H9 (cell line): Measurements from ENCODE around the gene RHCE. TPM values are rescaled to one million over a fixed set of nuclear protein-coding genes. Genes with fewer than 3 reads are reported as not detected.

Source experiments
- DNase-seq: peaks from one replicate; pipeline ENCODE4 v3.0.0-alpha.2; 2017
- H2AFZ ChIP-seq: one replicate; pipeline ENCODE4 v1.6.1; 2013; ENCODE audit warnings: mild to moderate bottlenecking, low read length, control low read depth, moderate library complexity
- H2AK5ac ChIP-seq: 2 replicates; pipeline ENCODE4 v1.6.1; 2013; ENCODE audit warnings: low read length, control low read depth, mixed read lengths; ENCODE audit not compliant: insufficient read length
- H2BK120ac ChIP-seq: one replicate; pipeline ENCODE4 v1.6.1; 2013; ENCODE audit warnings: low read depth, mild to moderate bottlenecking, low read length, control low read depth, inconsistent platforms; ENCODE audit not compliant: poor library complexity, severe bottlenecking
- H2BK12ac ChIP-seq: 2 replicates; pipeline ENCODE4 v1.6.1; 2013; ENCODE audit warnings: low read length, control low read depth, mixed read lengths, low read depth; ENCODE audit not compliant: insufficient read length
- H2BK15ac ChIP-seq: 2 replicates; pipeline ENCODE4 v1.6.1; 2013; ENCODE audit warnings: low read depth, low read length, control low read depth
- H2BK20ac ChIP-seq: one replicate; pipeline ENCODE4 v1.6.1; 2013; ENCODE audit warnings: low read depth, mild to moderate bottlenecking, low read length, control low read depth, inconsistent platforms; ENCODE audit not compliant: poor library complexity, severe bottlenecking
- H2BK5ac ChIP-seq: 2 replicates; pipeline ENCODE4 v1.6.1; 2013; ENCODE audit warnings: low read length, control low read depth, mixed read lengths; ENCODE audit not compliant: insufficient read length
- H3K14ac ChIP-seq: 2 replicates; pipeline ENCODE4 v1.6.1; 2013; ENCODE audit warnings: low read length, control low read depth; ENCODE audit not compliant: insufficient read depth
- H3K18ac ChIP-seq: 2 replicates; pipeline ENCODE4 v1.6.1; 2013; ENCODE audit warnings: low read depth, mild to moderate bottlenecking, mixed read lengths, low read length, control low read depth; ENCODE audit not compliant: insufficient read length
- H3K23ac ChIP-seq: 2 replicates; pipeline ENCODE4 v1.6.1; 2013; ENCODE audit warnings: low read length, control low read depth, mixed read lengths, low read depth; ENCODE audit not compliant: insufficient read length
- H3K23me2 ChIP-seq: 2 replicates; pipeline ENCODE4 v1.6.1; 2013; ENCODE audit warnings: low read depth, mild to moderate bottlenecking, mixed read lengths, low read length, control low read depth; ENCODE audit not compliant: insufficient read length, poor library complexity, severe bottlenecking
- H3K27ac ChIP-seq: 2 replicates; pipeline ENCODE4 v1.5.1; 2013; ENCODE audit warnings: low read length, control low read depth, mixed read lengths, low read depth; ENCODE audit not compliant: insufficient read length
- H3K27me3 ChIP-seq: 2 replicates; pipeline ENCODE4 v1.6.1; 2013; ENCODE audit warnings: low read length, control low read depth, inconsistent platforms; ENCODE audit not compliant: insufficient read depth
- H3K4ac ChIP-seq: 2 replicates; pipeline ENCODE4 v1.6.1; 2013; ENCODE audit warnings: low read depth, mild to moderate bottlenecking, control low read depth, inconsistent platforms, low read length, moderate library complexity
- H3K4me1 ChIP-seq: 2 replicates; pipeline ENCODE4 v1.6.1; 2013; ENCODE audit warnings: low read length, control low read depth, inconsistent platforms; ENCODE audit not compliant: insufficient read depth
- H3K4me2 ChIP-seq: 2 replicates; pipeline ENCODE4 v1.6.1; 2013; ENCODE audit warnings: low read length, control low read depth, mixed read lengths; ENCODE audit not compliant: insufficient read length, insufficient read depth
- H3K56ac ChIP-seq: 2 replicates; pipeline ENCODE4 v1.6.1; 2013; ENCODE audit warnings: low read depth, mild to moderate bottlenecking, mixed read lengths, low read length, control low read depth; ENCODE audit not compliant: insufficient read length
- H3K79me1 ChIP-seq: 2 replicates; pipeline ENCODE4 v1.6.1; 2013; ENCODE audit warnings: low read depth, mild to moderate bottlenecking, moderate library complexity, low read length, control low read depth, inconsistent platforms; ENCODE audit not compliant: insufficient read depth, poor library complexity, severe bottlenecking
- H3K79me2 ChIP-seq: 2 replicates; pipeline ENCODE4 v1.6.1; 2013; ENCODE audit warnings: low read length, control low read depth, inconsistent platforms; ENCODE audit not compliant: insufficient read depth
- H3K9ac ChIP-seq: 2 replicates; pipeline ENCODE4 v1.6.1; 2013; ENCODE audit warnings: low read length, control low read depth, mixed read lengths; ENCODE audit not compliant: insufficient read length; ENCODE audit errors: extremely low read depth
- H3K9me3 ChIP-seq: one replicate; pipeline ENCODE4 v1.6.1; 2013; ENCODE audit warnings: low read depth, low read length, inconsistent platforms; ENCODE audit not compliant: control insufficient read depth
- H3T11ph ChIP-seq: one replicate; pipeline ENCODE4 v1.6.1; 2013; ENCODE audit warnings: mild to moderate bottlenecking, low read length, control low read depth, inconsistent platforms
- H4K20me1 ChIP-seq: one replicate; pipeline ENCODE4 v1.6.1; 2013; ENCODE audit not compliant: control insufficient read depth, insufficient read length, insufficient read depth
- H4K5ac ChIP-seq: 2 replicates; pipeline ENCODE4 v1.6.1; 2013; ENCODE audit warnings: low read depth, mild to moderate bottlenecking, mixed read lengths, low read length, control low read depth; ENCODE audit not compliant: insufficient read length
- H4K8ac ChIP-seq: replicated peaks from 2 replicates; pipeline ENCODE4 v1.6.1; 2013; ENCODE audit warnings: low read length, control low read depth, mixed read lengths, low read depth; ENCODE audit not compliant: insufficient read length
- H4K91ac ChIP-seq: 2 replicates; pipeline ENCODE4 v1.6.1; 2013; ENCODE audit warnings: low read depth, mild to moderate bottlenecking, moderate library complexity, mixed read lengths, low read length, control low read depth; ENCODE audit not compliant: insufficient read length
- H3K27ac Mint-ChIP-seq, 3 experiments: 2 replicates in 2 of 3; 3 replicates in 1 of 3; pipeline ENCODE4 v1.8.0; 2020 to 2021; ENCODE audit warnings: mixed read lengths in 3 of 3, mild to moderate bottlenecking in 1 of 3, moderate library complexity in 1 of 3
- H3K27me3 Mint-ChIP-seq: 2 replicates; pipeline ENCODE4 v1.8.0; 2021; ENCODE audit warnings: low read depth, mild to moderate bottlenecking, moderate library complexity, mixed read lengths
- H3K36me3 Mint-ChIP-seq, 3 experiments: 2 replicates in 2 of 3; 3 replicates in 1 of 3; pipeline ENCODE4 v1.8.0; 2020 to 2021; ENCODE audit warnings: low read depth in 3 of 3, mixed read lengths in 3 of 3; ENCODE audit not compliant: insufficient read depth in 1 of 3
- H3K4me1 Mint-ChIP-seq, 2 experiments: 2 replicates each; pipeline ENCODE4 v1.8.0; 2020; ENCODE audit warnings: mixed read lengths in 2 of 2
- H3K4me3 Mint-ChIP-seq, 2 experiments: 2 replicates in 1 of 2; 3 replicates in 1 of 2; pipeline ENCODE4 v1.8.0; 2020 to 2021; ENCODE audit warnings: mild to moderate bottlenecking in 2 of 2, mixed read lengths in 2 of 2, moderate library complexity in 1 of 2
- H3K9me3 Mint-ChIP-seq, 2 experiments: 2 replicates in 1 of 2; 3 replicates in 1 of 2; pipeline ENCODE4 v1.8.0; 2020; ENCODE audit warnings: mild to moderate bottlenecking in 2 of 2, mixed read lengths in 2 of 2, moderate library complexity in 1 of 2
- CTCF ChIP-seq: fragments of 200-600 bp; sonication (generic); conservative IDR thresholded peaks from 3 replicates; pipeline ENCODE4 v1.8.0; 2021; ENCODE audit warnings: antibody characterized with exemption, mild to moderate bottlenecking
- WGBS: extraction: QIAGEN DNeasy Blood & Tissue Kit; methylation state at CpG from one replicate; pipeline ENCODE4 v1.1.7; 2013; ENCODE audit warnings: missing lambda C conversion rate, low lambda C conversion rate, mixed read lengths; ENCODE audit not compliant: insufficient read length; ENCODE audit errors: extremely low coverage; 5-methylcytosine and 5-hydroxymethylcytosine counted together
- total RNA-seq: library from RNA; stranded (reverse); gene quantifications from 2 replicates; pipeline ENCODE4 v1.2.1, GENCODE V29; 2021

RHCE gene
- total RNA-seq, 1 experiment from 2014 or later, result 0.90 TPM

GRCh38 chr1:25428475-25429166, 8.0 kb upstream of the RHCE start:
- no peaks in the 10 kb centered on the region for H3K36me3 Mint-ChIP-seq
- no peak overlapping the region for H2AFZ ChIP-seq
- H2AK5ac ChIP-seq, result no peak overlapping the region
- H4K20me1 ChIP-seq, result no peaks in the 10 kb centered on the region
- H3K23me2 ChIP-seq, result peaks cover 3% of the 10 kb centered on the region
- DNase-seq, result no peak
- no peak for TF ChIP-seq CTCF
- H3K9me3 Mint-ChIP-seq, result no peaks in the 10 kb centered on the region
- H4K5ac ChIP-seq, result no peak overlapping the region
- H3K79me2 ChIP-seq, result no peaks in the 10 kb centered on the region
- no peak overlapping the region for H4K91ac ChIP-seq
- H3K9me3 ChIP-seq, result no peaks in the 10 kb centered on the region
- H3K56ac ChIP-seq, result no peak overlapping the region
- H2BK5ac ChIP-seq, result no peak overlapping the region
- no peak overlapping the region for H3K4ac ChIP-seq
- peak overlapping the region; percentile 44 to 66; a peak in 3 of 5 replicates for H3K4me3 Mint-ChIP-seq
- no peak overlapping the region for H2BK120ac ChIP-seq
- H2BK15ac ChIP-seq, result no peak overlapping the region
- WGBS, result no CpG with 5 or more reads among the region's 7 CpGs
- no peaks in the 10 kb centered on the region for H3K4me1 ChIP-seq
- H3K27me3 Mint-ChIP-seq, result peaks cover 26% of the 10 kb centered on the region
- no peaks in the 10 kb centered on the region for H3K79me1 ChIP-seq
- H2BK20ac ChIP-seq, result no peak overlapping the region
- H3K27me3 ChIP-seq, result no peaks in the 10 kb centered on the region
- H3K4me1 Mint-ChIP-seq, result peaks cover 13 to 15% of the 10 kb centered on the region in 2 experiments
- H3K27ac Mint-ChIP-seq, result no peak overlapping the region
- no peak overlapping the region for H3K23ac ChIP-seq
- no peak overlapping the region for H3K9ac ChIP-seq
- H2BK12ac ChIP-seq, result no peak overlapping the region
- H4K8ac ChIP-seq, result no peak overlapping the region
- H3K4me2 ChIP-seq, result no peak overlapping the region
- H3K18ac ChIP-seq, result no peak overlapping the region
- no peak overlapping the region for H3K27ac ChIP-seq
- no peak overlapping the region for H3K14ac ChIP-seq
- H3T11ph ChIP-seq, result no peak overlapping the region
